Hepatocyte (in vitro differentiated cells): ENCODE measurements around the gene DHTKD1. TPM values are rescaled to one million over a fixed set of nuclear protein-coding genes. Genes with fewer than 3 reads are reported as not detected.
"Not testable (repeated sequence)": the region's sequence is repeated elsewhere in the genome, so short reads cannot be mapped to it uniquely, and the experiment has no call there.

ENCODE experiments used
- DNase-seq: peaks from one replicate; pipeline ENCODE4 v3.0.0-alpha.2; 2016; ENCODE audit warnings: low spot score
- H2AFZ ChIP-seq: fragments of 200-600 bp; sonication (generic); 2 replicates; pipeline ENCODE4 v1.6.0; 2016; ENCODE audit warnings: antibody characterized with exemption, mild to moderate bottlenecking
- H3K27ac ChIP-seq: fragments of 200-600 bp; sonication (generic); 2 replicates; pipeline ENCODE4 v1.5.1; 2016; ENCODE audit warnings: mild to moderate bottlenecking
- H3K27me3 ChIP-seq: fragments of 200-600 bp; sonication (generic); 2 replicates; pipeline ENCODE4 v1.6.1; 2016
- H3K36me3 ChIP-seq: fragments of 200-600 bp; sonication (generic); replicated peaks from 2 replicates; pipeline ENCODE4 v1.5.1; 2016; ENCODE audit warnings: low read depth; ENCODE audit not compliant: insufficient read depth
- H3K4me1 ChIP-seq: fragments of 200-600 bp; sonication (generic); 2 replicates; pipeline ENCODE4 v1.5.1; 2016; ENCODE audit warnings: mild to moderate bottlenecking, moderate library complexity; ENCODE audit not compliant: insufficient read depth
- H3K4me2 ChIP-seq: fragments of 200-600 bp; sonication (generic); 2 replicates; pipeline ENCODE4 v1.6.0; 2016
- H3K4me3 ChIP-seq: fragments of 200-600 bp; sonication (generic); 2 replicates; pipeline ENCODE4 v1.5.1; 2016; ENCODE audit warnings: mild to moderate bottlenecking
- H3K79me2 ChIP-seq: fragments of 200-600 bp; sonication (generic); 2 replicates; pipeline ENCODE4 v1.6.0; 2017; ENCODE audit warnings: mild to moderate bottlenecking
- H3K9me2 ChIP-seq: fragments of 200-600 bp; sonication (generic); replicated peaks from 2 replicates; pipeline ENCODE4 v1.6.0; 2017; ENCODE audit warnings: mild to moderate bottlenecking; ENCODE audit not compliant: insufficient read depth
- H3K9me3 ChIP-seq: fragments of 200-600 bp; sonication (generic); 2 replicates; pipeline ENCODE4 v1.5.1; 2016; ENCODE audit warnings: low read depth, mild to moderate bottlenecking
- H4K20me1 ChIP-seq: fragments of 200-600 bp; sonication (generic); 2 replicates; pipeline ENCODE4 v1.6.0; 2016; ENCODE audit warnings: mild to moderate bottlenecking; ENCODE audit not compliant: insufficient read depth, poor library complexity, severe bottlenecking
- CTCF ChIP-seq: fragments of 200-600 bp; sonication (generic); IDR thresholded peaks from 2 replicates; pipeline ENCODE4 v1.5.1; 2016; ENCODE audit warnings: antibody characterized with exemption, mild to moderate bottlenecking; ENCODE audit not compliant: poor library complexity
- EZH2 ChIP-seq: fragments of 200-600 bp; sonication (generic); IDR thresholded peaks from 2 replicates; pipeline ENCODE4 v1.6.1; 2016; ENCODE audit warnings: antibody characterized with exemption, mild to moderate bottlenecking, borderline replicate concordance
- EZH2phosphoT487 ChIP-seq: fragments of 200-600 bp; sonication (generic); IDR thresholded peaks from one replicate; pipeline ENCODE4 v1.6.1; 2018; ENCODE audit warnings: antibody characterized with exemption, mild to moderate bottlenecking, low read depth, moderate library complexity; ENCODE audit not compliant: unreplicated experiment, severe bottlenecking
- WGBS: methylation state at CpG from one replicate; pipeline ENCODE4 v1.1.6; 2016; ENCODE audit warnings: low lambda C conversion rate; ENCODE audit errors: missing lambda C conversion rate; 5-methylcytosine and 5-hydroxymethylcytosine counted together
- polyA plus RNA-seq: library from polyadenylated mRNA; unstranded; fragments of >200 nt; fragmentation: Nextera tagmentation; extraction: Ambion mirVana; gene quantifications from 2 replicates; pipeline ENCODE4 v1.2.1, GENCODE V29; 2016
- total RNA-seq: library from RNA; depleted of rRNA; stranded (reverse); fragments of >200 nt; gene quantifications from 2 replicates; pipeline ENCODE4 v1.2.3, GENCODE V29; 2014

The DHTKD1 gene
- total and polyA plus RNA-seq, 2 experiments from 2014 or later, result 22.8 to 23.8 TPM

GRCh38 chr10:12067336-12067735, 1.4 kb upstream of the DHTKD1 start:
- H3K79me2 ChIP-seq, result peaks cover 29% of the 10 kb centered on the region
- H3K27me3 ChIP-seq, result no peaks in the 10 kb centered on the region
- no peak overlapping the region for H3K4me2 ChIP-seq
- H3K9me3 ChIP-seq, result no peaks in the 10 kb centered on the region
- no peaks in the 10 kb centered on the region for H3K9me2 ChIP-seq
- WGBS, result 91% methylated on average over 2 of the region's 2 CpGs
- H3K4me1 ChIP-seq, result no peaks in the 10 kb centered on the region
- no peak overlapping the region for H2AFZ ChIP-seq
- H3K4me3 ChIP-seq, result no peak overlapping the region
- TF ChIP-seq EZH2, result no peak
- no peak for TF ChIP-seq EZH2phosphoT487
- no peak for TF ChIP-seq CTCF
- no peak overlapping the region for H3K27ac ChIP-seq
- no peaks in the 10 kb centered on the region for H4K20me1 ChIP-seq
- DNase-seq, result no peak
- no peaks in the 10 kb centered on the region for H3K36me3 ChIP-seq

GRCh38 chr10:12071441-12071840, 2.7 kb downstream of the DHTKD1 start:
- not testable (repeated sequence) for H3K9me3 ChIP-seq, H4K20me1 ChIP-seq, H3K4me2 ChIP-seq, DNase-seq, H3K36me3 ChIP-seq, H3K27me3 ChIP-seq, H3K27ac ChIP-seq, H3K4me3 ChIP-seq, H3K4me1 ChIP-seq, H2AFZ ChIP-seq, H3K9me2 ChIP-seq
- peaks cover 29% of the 10 kb centered on the region for H3K79me2 ChIP-seq
- WGBS, result 97% methylated on average over 15 of the region's 15 CpGs

DNA sequence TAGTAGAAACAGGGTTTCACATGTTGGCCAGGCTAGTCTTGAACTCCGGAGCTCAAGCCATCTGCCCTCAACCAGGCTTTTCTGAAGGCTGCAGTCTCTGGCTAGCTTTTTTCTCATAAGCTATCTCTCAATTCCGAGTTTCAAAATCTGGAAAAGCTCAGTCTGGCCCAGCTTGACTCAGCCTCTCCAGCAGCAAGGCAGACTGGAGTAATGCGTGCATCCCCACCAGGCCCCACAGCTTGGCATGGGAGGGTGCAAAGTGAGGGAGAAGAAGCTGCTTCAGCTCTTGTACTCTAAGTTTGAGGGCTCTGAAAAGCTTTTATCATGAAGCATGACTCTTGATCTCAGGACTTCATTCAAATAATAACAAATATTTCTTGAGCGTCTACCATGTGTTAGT, 4.8 kb downstream of the DHTKD1 start:
- WGBS, result 86% methylated on average over 4 of the region's 4 CpGs
- Histone ChIP-seq H3K36me3 (no peaks in the 10 kb centered on the region), H4K20me1 (no peaks in the 10 kb centered on the region), H3K4me3 (no peak overlapping the region), H3K4me1 (no peaks in the 10 kb centered on the region), H3K27me3 (no peaks in the 10 kb centered on the region), H3K9me3 (no peaks in the 10 kb centered on the region), H2AFZ (no peak overlapping the region), H3K9me2 (no peaks in the 10 kb centered on the region), H3K79me2 (peaks cover 37% of the 10 kb centered on the region), H3K27ac (no peak overlapping the region), H3K4me2 (no peak overlapping the region)
- TF ChIP-seq EZH2phosphoT487, result no peak
- TF ChIP-seq EZH2, result no peak
- TF ChIP-seq CTCF, result no peak
- peak; percentile 36 for DNase-seq

- no peak for TF ChIP-seq EZH2phosphoT487
- no peak for TF ChIP-seq EZH2
- TF ChIP-seq CTCF, result no peak
- 86% methylated on average over 9 of the region's 9 CpGs for WGBS
- no peaks in the 10 kb centered on the region for H3K9me2 ChIP-seq
Measured at GRCh38 chr10:12077580-12078180, 8.9 kb downstream of the DHTKD1 start.

More at GRCh38 chr10:12077580-12078180, 8.9 kb downstream of the DHTKD1 start:
- Histone ChIP-seq H3K27ac (no peak overlapping the region), H3K79me2 (peaks cover 7% of the 10 kb centered on the region), H2AFZ (no peak overlapping the region), H3K36me3 (no peaks in the 10 kb centered on the region), H3K9me3 (no peaks in the 10 kb centered on the region), H4K20me1 (no peaks in the 10 kb centered on the region), H3K27me3 (no peaks in the 10 kb centered on the region), H3K4me2 (no peak overlapping the region), H3K4me1 (no peaks in the 10 kb centered on the region), H3K4me3 (no peak overlapping the region)
- no peak for DNase-seq
